Measurements from ENCODE around the gene HMGN1. TPM values are rescaled to one million over a fixed set of nuclear protein-coding genes. Genes with fewer than 3 reads are reported as not detected.
"Not testable (repeated sequence)": the region's sequence is repeated elsewhere in the genome, so short reads cannot be mapped to it uniquely, and the experiment has no call there.

HMGN1 gene
- total RNA-seq, 4 donors from 2014 or later = 170 to 255 (median 207) TPM

GRCh38 chr21:39386194-39386593, 37.3 kb upstream of the HMGN1 start:
- no peaks in the 10 kb centered on the region for H3K27me3 ChIP-seq
- H3K9me3 ChIP-seq = no peaks in the 10 kb centered on the region
- DNase-seq = peak; percentile 38 to 52
- no peak for TF ChIP-seq CTCF (IDR thresholded peaks at IDR 0.05)
- no peak for TF ChIP-seq POLR2A (IDR thresholded peaks at IDR 0.05)
- 67 to 81% methylated on average over 11 to 12 of the region's 13 CpGs for WGBS, 2 donors
- peaks cover 14 to 16% of the 10 kb centered on the region in 2 donors for H3K4me1 ChIP-seq
- intact Hi-C loops (cut with DNase I) = loop anchor here (5.0 kb wide), 2 partner anchors 34 to 74 kb away; partner anchors contain the start of gene BRWD1
- H3K4me3 ChIP-seq (replicated peaks in 1 of 3) = peak overlapping the region in 1 of 3 donors; percentile 15
- H3K36me3 ChIP-seq = peaks cover 0 to 4% of the 10 kb centered on the region in 2 donors
- H3K27ac ChIP-seq = peak overlapping the region; percentile 30 to 65 (median 53)

- H3K27ac ChIP-seq = peak overlapping the region; percentile 30 to 65 (median 53)
- TF ChIP-seq CTCF (IDR thresholded peaks at IDR 0.05) = no peak
- peak in 1 of 2 donors; percentile 59 for TF ChIP-seq POLR2A (IDR thresholded peaks at IDR 0.05)
- H3K9me3 ChIP-seq = no peaks in the 10 kb centered on the region
- peaks cover 17 to 20% of the 10 kb centered on the region in 2 donors for H3K4me1 ChIP-seq
- DNase-seq = peak; percentile 80 to 85
- H3K27me3 ChIP-seq = no peaks in the 10 kb centered on the region
- no peaks in the 10 kb centered on the region for H3K36me3 ChIP-seq
- 65 to 70% methylated on average over 20 to 37 of the region's 50 CpGs for WGBS, 2 donors
- H3K4me3 ChIP-seq (replicated peaks in 1 of 3) = peak overlapping the region in 1 of 3 donors; percentile 15
- intact Hi-C loops (cut with DNase I) = loop anchor here (5.0 kb wide), 2 partner anchors 33 to 73 kb away; partner anchors contain the start of gene BRWD1
Measured at GRCh38 chr21:39385299-39386145, 36.6 kb upstream of the HMGN1 start.

- no peak overlapping the region for H3K4me3 ChIP-seq (replicated peaks in 1 of 3)
- peaks cover 17 to 20% of the 10 kb centered on the region in 2 donors for H3K4me1 ChIP-seq
- DNase-seq = no peak
- intact Hi-C loops (cut with DNase I) = loop anchor here (5.0 kb wide), 2 partner anchors 32 to 72 kb away; partner anchors contain the start of gene BRWD1
- no peaks in the 10 kb centered on the region for H3K36me3 ChIP-seq
- no peaks in the 10 kb centered on the region for H3K9me3 ChIP-seq
- TF ChIP-seq CTCF (IDR thresholded peaks at IDR 0.05) (no peak), POLR2A (IDR thresholded peaks at IDR 0.05) (no peak)
- H3K27ac ChIP-seq = no peak overlapping the region
- H3K27me3 ChIP-seq = no peaks in the 10 kb centered on the region
- 89 to 90% methylated on average over 13 of the region's 13 CpGs for WGBS, 2 donors
Measured at GRCh38 chr21:39384674-39385298, 35.9 kb upstream of the HMGN1 start.

GRCh38 chr21:39382096-39382495, 33.2 kb upstream of the HMGN1 start:
- intact Hi-C loops (cut with DNase I); H3K9me3 ChIP-seq; H3K27ac ChIP-seq; DNase-seq; H3K36me3 ChIP-seq; H3K4me3 ChIP-seq (replicated peaks in 1 of 3); H3K27me3 ChIP-seq: not testable (repeated sequence)
- peaks cover 9 to 13% of the 10 kb centered on the region in 2 donors for H3K4me1 ChIP-seq
- WGBS, 2 donors = 96 to 99% methylated on average over 7 of the region's 7 CpGs

GRCh38 chr21:39381009-39381408, 32.1 kb upstream of the HMGN1 start:
- H3K27me3 ChIP-seq = no peaks in the 10 kb centered on the region
- WGBS, 2 donors = 40% methylated on average over 11 to 12 of the region's 12 CpGs
- TF ChIP-seq POLR2A (IDR thresholded peaks at IDR 0.05) = no peak
- TF ChIP-seq CTCF (IDR thresholded peaks at IDR 0.05) = no peak
- DNase-seq = no peak
- peak overlapping the region; percentile 71 to 84 (median 81) for H3K27ac ChIP-seq
- intact Hi-C loops (cut with DNase I) = no loop called here
- H3K36me3 ChIP-seq = no peaks in the 10 kb centered on the region
- peak overlapping the region in 2 of 3 donors; percentile 44 to 83 for H3K4me3 ChIP-seq (replicated peaks in 1 of 3)
- H3K9me3 ChIP-seq = no peaks in the 10 kb centered on the region
- H3K4me1 ChIP-seq = peaks cover 5 to 8% of the 10 kb centered on the region in 2 donors
